Suppressor macrophage treated with lipopolysaccharide for 4 hours (primary cell): ENCODE measurements around the gene DNAJC3.
"Not testable (repeated sequence)": the region's sequence is repeated elsewhere in the genome, so short reads cannot be mapped to it uniquely, and the experiment has no call there.

Source experiments
- DNase-seq: peaks from one replicate; pipeline ENCODE4 v3.0.0-alpha.2; 2020

DNAJC3 gene, protein sequence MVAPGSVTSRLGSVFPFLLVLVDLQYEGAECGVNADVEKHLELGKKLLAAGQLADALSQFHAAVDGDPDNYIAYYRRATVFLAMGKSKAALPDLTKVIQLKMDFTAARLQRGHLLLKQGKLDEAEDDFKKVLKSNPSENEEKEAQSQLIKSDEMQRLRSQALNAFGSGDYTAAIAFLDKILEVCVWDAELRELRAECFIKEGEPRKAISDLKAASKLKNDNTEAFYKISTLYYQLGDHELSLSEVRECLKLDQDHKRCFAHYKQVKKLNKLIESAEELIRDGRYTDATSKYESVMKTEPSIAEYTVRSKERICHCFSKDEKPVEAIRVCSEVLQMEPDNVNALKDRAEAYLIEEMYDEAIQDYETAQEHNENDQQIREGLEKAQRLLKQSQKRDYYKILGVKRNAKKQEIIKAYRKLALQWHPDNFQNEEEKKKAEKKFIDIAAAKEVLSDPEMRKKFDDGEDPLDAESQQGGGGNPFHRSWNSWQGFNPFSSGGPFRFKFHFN

GRCh38 chr13:95676762-95677563, at the start of gene DNAJC3:
DNAJC3 (plus strand) TSS chr13:95677139; CDS start chr13:95677256, 117 bp downstream.
- DNase-seq, result peak; percentile 99

GRCh38 chr13:95627590-95627989, 49.3 kb upstream of the DNAJC3 start:
- no peak for DNase-seq

GRCh38 chr13:95628488-95628887, 48.5 kb upstream of the DNAJC3 start:
- no peak for DNase-seq

GRCh38 chr13:95629071-95629470, 47.9 kb upstream of the DNAJC3 start:
- DNase-seq, result no peak

- no peak for DNase-seq
Measured at GRCh38 chr13:95630593-95630992, 46.3 kb upstream of the DNAJC3 start.

DNA sequence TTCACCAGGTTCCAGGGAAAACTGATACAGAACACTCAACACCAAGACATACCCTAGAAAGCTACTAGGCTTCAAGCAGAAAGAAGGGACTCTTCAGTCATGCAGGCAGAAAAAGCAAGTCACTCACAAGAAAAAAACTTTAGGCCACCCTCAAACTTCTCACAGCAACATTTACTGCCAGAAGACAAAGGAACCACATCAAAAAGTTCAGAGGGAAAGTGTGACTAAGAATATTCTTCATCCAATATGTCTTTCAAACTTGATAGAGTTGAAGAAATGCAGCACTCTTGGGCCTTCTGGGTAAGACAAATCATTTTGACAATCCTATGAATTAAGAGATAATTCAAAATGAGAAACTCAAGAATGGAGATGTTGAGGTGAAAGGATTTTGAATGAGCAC, 40.1 kb upstream of the DNAJC3 start:
- DNase-seq, result no peak

- DNase-seq, result no peak
Measured at GRCh38 chr13:95641291-95642027, 35.5 kb upstream of the DNAJC3 start.

DNA sequence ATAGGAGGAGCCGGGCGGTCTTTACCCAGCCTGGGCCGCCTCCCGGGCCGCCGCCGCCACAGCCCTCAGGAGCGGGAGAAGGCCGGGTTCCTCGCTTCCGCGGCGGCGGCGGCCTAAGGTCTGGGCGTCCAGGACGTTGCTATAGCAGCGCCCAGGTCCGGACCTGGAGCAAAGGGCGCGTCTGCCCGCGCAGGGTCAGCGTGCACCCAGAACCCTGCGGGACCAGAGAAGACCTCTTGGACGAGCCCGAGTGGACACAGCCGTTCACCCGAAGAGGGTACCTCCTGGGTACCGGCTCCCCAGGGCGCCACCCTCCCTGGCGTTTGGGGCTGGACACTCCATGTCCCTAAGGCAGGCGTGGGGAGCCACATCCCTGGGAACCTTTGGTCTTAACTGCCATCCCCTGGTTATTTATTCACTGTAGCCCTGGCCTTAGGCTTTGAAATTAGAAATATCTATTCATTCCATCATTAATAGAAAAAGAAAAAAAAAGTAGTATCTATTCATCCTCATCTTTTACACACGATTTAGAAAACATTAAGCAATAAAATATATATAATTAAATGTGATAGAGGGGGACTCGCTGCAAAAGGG, 34.8 kb upstream of the DNAJC3 start:
- no peak for DNase-seq

- no peak for DNase-seq
Measured at GRCh38 chr13:95642999-95643398, 33.9 kb upstream of the DNAJC3 start.

DNA sequence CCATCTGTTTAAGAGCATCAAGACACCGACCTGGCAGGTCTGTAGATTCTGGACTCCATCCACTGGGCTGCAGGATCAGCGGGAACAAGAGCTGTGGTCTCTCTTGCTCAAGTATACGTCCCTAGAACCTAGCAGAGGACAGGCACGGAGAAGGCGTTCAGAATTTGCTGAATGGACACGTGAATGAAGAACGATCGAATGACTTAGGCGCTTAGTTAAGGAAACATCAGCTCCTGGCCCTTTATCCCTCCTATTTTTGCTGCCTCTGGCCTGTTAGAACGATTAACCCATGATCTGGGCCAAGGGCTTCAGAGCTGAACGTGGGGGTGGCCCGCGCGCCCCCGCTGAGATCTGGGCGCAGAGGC, 33.4 kb upstream of the DNAJC3 start:
- no peak for DNase-seq

- DNase-seq, result no peak
Measured at GRCh38 chr13:95643936-95644598, 32.9 kb upstream of the DNAJC3 start.

DNA sequence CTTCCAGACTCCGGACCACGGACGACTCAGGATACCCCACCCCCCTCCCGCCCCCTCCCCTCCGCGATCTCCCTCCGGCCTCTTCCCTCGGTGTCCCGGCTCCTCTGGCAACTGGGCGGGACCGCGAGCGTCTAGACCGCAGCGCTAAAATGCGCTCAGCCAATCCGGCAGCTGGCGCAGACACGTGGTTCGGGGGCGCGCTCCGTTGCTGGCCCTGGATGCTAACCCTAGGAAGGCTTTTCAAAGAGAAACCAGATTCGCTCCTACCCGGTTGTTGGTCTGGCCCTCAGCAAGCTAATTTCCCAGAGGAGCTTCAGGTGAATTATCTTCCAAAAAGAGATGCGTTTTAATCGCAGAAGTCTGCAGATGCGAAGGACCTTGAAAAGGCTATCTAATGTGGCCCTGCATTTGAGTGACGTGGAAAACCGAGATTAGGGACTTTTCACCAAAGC, 32.3 kb upstream of the DNAJC3 start, which contains the start of gene DZIP1:
Gene DZIP1 (minus strand): TSS at position 106 of the 452 bp plus-strand sequence. CDS start 2,677 bp downstream, outside the sequence.
- peak; percentile 49 for DNase-seq

DNA sequence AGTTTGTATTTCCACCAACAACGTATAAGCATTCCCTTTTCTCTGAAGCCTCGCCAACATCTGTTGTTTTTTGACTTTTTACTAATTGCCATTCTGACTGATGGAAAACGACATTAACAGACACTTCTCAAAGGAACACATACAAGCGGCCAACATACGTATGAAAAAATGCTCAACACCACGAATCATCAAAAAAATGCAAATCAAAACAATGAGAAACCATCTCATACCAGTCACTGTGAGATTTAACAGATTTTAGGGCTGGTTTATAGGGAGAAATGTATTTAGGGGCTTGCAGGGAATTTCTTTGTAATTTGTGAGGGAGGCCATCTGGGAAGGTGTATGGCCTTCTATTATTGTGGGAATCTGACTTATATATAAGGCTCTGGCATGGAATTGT, 29.6 kb upstream of the DNAJC3 start:
- DNase-seq, result no peak

DNA sequence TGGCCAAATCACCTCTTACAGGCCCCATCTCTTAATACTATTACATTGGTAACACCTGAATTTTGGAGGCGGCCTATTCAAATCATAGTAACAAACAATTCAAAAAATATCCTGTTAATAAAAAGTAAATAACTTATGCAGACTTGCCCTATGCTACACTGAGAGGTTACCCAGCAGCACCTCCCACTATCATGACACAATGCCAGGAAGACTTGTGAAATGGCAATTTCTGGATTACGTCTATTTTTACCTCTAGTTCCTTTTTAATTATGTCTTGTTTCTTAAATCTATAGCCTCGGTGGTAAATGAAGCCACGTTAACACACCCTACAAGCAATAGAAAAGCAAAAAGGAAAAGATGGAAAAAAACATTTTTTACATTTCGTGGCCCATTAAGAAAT, 26.2 kb upstream of the DNAJC3 start:
- peak; percentile 56 for DNase-seq

- no peak for DNase-seq
Measured at GRCh38 chr13:95652244-95652764, 24.6 kb upstream of the DNAJC3 start.

GRCh38 chr13:95652821-95653220, 24.1 kb upstream of the DNAJC3 start:
- DNase-seq, result no peak

- no peak for DNase-seq
Measured at GRCh38 chr13:95656386-95657015, 20.4 kb upstream of the DNAJC3 start.

DNA sequence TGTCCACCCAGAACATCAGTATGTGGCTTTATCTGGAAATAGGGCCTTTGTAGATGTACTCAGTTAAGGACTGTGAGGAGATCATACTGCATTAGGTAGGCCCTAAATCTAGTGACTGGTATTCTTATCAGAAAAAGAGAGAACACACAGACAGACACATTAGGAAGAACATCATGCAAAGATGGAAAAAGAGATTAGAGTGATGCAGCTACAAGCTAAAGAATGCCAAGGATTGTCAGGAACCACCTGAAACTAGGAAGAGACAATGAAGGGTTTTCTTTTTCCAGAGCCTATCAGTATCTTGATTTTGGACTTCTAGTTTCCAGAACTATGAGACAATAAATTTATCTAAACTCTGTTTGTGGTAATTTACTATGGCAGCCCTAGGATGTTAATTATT, 17.4 kb upstream of the DNAJC3 start:
- DNase-seq, result no peak

GRCh38 chr13:95660981-95661581, 15.9 kb upstream of the DNAJC3 start:
- DNase-seq, result peak; percentile 76

DNA sequence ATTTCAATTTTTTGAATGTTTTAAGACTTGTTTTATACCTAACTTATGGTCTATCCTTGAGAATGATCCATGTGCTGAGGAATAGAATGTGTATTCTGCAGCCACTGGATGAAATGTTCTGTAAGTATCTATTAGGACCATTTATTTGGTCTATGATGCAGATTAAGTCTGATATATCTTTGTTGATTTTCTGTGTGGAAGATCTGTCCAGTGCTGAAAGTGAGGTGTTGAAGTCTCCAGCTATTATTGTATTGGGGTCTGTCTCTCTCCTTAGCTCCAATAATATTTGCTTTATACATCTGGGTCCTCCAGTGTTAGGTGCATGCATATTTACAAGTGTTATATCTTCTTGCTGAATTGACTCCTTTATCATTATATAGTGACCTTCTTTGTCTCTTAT, 9.7 kb upstream of the DNAJC3 start:
- DNase-seq, result not testable (repeated sequence)

- no peak for DNase-seq
Measured at GRCh38 chr13:95671597-95671996, 5.3 kb upstream of the DNAJC3 start.
